Breast epithelium (tissue), 3 donors: ENCODE measurements around the gene NEO1.

Source experiments
- POLR2A ChIP-seq: fragments of 450-650 bp; IDR thresholded peaks from one replicate; pipeline ENCODE4 v1.6.1; 2016; ENCODE audit warnings: antibody characterized with exemption, mild to moderate bottlenecking, moderate library complexity
- POLR2AphosphoS5 ChIP-seq, 3 donors: sonication (generic); formaldehyde crosslinking; IDR thresholded peaks; one replicate each; pipeline ENCODE4 v1.6.1; 2017; ENCODE audit warnings: antibody characterized with exemption in 3 of 3
- TF ChIP-seq, protein P1 (sequence below), 3 donors: fragments of 450-650 bp; IDR thresholded peaks; one replicate each; pipeline ENCODE4 v1.5.1; 2016 to 2017; ENCODE audit warnings: antibody characterized with exemption in 3 of 3, mild to moderate bottlenecking in 3 of 3, moderate library complexity in 3 of 3

DNA sequence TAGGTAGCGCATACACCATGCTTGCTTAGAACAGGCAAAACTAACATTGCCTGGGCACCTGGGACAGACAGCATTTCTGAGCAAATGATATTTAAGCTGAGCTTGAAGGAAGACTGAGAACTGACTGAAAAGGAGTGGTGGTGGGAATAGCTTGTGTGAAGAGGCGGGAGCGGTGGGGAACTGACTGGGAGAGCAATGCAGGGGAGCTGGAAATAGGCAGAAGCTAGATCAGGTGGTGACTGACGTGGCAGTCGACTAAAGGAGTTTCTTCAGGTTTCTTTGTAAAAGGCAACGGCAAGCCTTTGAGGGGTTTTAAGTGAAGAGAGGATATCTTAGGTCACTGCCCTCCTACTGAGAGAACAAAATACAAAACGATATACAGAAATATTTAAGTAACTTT is 61.8 kb downstream of the NEO1 start:
- TF ChIP-seq POLR2AphosphoS5 (IDR thresholded peaks at IDR 0.05) = no peak
- TF ChIP-seq, protein P1, sequence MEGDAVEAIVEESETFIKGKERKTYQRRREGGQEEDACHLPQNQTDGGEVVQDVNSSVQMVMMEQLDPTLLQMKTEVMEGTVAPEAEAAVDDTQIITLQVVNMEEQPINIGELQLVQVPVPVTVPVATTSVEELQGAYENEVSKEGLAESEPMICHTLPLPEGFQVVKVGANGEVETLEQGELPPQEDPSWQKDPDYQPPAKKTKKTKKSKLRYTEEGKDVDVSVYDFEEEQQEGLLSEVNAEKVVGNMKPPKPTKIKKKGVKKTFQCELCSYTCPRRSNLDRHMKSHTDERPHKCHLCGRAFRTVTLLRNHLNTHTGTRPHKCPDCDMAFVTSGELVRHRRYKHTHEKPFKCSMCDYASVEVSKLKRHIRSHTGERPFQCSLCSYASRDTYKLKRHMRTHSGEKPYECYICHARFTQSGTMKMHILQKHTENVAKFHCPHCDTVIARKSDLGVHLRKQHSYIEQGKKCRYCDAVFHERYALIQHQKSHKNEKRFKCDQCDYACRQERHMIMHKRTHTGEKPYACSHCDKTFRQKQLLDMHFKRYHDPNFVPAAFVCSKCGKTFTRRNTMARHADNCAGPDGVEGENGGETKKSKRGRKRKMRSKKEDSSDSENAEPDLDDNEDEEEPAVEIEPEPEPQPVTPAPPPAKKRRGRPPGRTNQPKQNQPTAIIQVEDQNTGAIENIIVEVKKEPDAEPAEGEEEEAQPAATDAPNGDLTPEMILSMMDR (IDR thresholded peaks at IDR 0.05) = no peak
- TF ChIP-seq POLR2A = no peak
